ENCODE data around the gene OR13C4.
"Not testable (repeated sequence)": the region's sequence is repeated elsewhere in the genome, so short reads cannot be mapped to it uniquely, and the experiment has no call there.

Gene OR13C4

GRCh38 chr9:104527109-104527508 is at the start of gene OR13C4:
Gene OR13C4, minus strand, starts transcription at chr9:104527209. Its CDS starts 0 bp downstream, at chr9:104527209.
- no peak for DNase-seq

GRCh38 chr9:104575456-104575855 is 48.4 kb upstream of the OR13C4 start:
- DNase-seq, result no peak

DNA sequence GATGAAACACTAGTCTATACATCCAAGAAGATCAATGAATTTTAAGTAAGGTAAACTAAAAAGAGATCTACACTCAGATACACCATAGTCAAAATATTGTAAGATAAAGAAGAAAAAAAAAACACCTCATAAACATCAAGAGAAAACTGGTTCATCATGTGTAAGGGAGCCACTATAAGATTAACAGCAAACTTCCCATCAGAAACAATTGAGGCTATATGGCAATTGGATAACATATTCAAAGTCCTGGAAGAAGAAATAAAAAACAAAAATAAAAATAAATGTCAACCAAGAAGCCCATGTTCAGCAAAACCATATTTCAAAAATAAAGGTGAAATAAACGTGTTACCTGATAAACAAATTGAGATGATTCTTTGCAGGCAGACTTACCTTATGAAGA is 45.6 kb upstream of the OR13C4 start:
- DNase-seq, result no peak

GRCh38 chr9:104568868-104569267 is 41.9 kb upstream of the OR13C4 start, which contains the start of gene OR13C8:
Gene OR13C8, plus strand, starts transcription at chr9:104569168. Its CDS starts 0 bp downstream, at chr9:104569168.
- no peak for DNase-seq

DNA sequence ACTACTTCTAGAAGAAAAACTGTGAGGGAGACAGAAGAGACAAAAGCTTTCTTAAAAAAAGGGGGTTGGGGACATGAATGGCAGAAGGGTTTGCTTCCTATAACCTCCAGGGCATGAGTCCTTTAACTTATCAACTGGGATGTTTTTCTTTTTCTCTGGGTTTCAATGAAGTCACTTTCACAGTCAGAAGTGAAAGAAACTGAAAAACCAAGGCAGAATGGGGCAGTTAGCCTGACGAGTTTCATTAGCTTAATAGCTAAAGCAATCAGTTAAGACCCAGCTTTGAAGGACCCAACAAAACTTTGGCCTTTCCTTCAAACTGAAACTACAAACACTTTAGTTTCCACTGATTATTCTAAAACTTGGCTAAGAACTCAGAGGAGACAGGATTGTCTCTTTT is 37.3 kb upstream of the OR13C4 start:
- no peak for DNase-seq

DNA sequence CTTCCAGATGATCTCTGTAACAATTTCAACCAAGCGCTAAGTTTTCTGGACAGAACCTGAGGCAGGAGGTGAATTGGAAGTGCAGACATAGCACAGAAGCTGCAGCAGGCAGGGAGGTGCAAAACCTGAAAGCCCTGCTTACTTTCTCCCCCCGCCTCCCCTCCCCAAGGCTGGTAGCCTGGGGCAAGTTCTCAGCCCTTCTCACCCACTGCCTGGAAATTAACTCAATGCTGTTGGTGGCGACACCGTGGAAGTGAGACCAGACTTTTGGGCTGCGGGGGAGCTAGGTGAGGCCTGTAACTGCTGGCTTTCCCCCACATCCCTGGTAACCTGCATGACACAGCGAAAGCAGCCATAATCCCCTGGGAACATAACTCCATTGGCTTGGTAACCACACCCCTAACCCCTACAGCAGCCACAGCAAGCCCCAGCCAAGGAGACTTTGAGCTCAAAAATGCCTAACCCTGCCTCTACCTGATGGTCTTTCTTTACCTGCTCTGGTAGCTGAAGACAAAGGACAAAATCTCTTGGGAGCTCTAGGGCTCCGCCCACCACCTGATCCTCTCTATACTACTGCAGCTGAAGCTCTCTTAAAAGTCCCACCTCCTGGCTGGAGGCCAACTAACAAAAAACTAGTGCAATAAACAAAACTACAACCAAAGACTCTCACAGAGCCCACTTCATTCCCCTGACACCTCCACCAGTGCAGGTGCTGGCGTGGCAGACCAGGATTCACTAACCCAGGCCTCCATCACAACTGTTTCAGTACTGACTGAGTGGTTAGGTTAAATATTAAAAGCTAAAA is 30.0 kb upstream of the OR13C4 start:
- no peak for DNase-seq

DNA sequence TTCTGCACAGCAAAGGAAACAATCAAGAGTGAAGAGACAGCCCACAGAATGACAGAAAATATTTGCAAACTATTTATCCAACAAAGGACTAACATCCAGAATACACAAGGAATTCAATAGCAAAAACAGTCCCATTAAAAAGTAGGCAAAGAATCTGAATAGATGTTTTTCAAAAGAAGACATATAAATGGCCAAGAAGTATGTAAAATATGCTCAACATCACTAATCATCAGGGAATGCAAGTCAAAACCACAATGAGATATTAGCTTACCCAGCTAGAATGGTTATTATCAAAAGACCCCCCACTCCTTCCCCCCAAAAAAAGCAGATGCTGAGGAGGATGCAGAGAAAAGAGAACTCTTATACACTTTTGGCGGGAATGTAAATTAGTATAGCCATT is 28.5 kb upstream of the OR13C4 start:
- DNase-seq, result no peak

DNA sequence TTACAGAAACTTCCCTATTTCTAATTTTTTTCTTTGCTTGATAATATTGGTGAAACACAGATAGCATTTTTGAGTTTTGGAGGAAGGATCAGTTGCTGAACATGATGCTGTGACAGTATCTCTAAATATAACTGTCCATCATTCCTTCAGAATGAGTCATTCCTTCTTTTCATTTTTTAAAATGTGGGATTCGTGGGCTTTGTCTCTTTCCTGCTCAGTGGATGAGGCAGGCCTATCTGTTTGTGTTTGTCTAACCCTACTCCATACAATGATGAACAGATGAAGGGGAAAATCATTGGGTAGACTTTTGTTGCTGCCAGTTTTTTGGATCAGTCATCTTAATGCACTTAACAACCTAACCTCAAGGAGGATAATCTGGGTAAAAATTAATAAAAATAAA is 26.3 kb upstream of the OR13C4 start:
- no peak for DNase-seq

DNA sequence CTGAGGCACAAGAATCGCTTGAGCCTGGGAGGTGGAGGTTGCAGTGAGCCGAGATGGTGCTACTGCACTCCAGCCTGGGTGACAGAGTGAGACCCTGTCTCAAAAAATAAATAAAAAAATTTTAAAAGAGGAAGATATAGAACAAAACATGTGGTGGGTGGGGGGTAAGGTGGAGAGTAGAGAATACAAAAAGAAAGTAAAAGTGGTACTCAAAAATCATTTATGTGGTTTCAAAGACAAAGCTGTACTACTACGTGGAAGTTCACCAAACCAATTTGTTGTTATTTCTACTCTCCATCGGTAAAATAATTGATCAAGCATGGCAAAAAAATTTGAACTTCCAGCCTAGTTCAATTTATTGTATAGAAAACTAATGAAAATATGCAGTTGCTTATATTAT is 17.6 kb upstream of the OR13C4 start:
- DNase-seq, result no peak

GRCh38 chr9:104539275-104539674 is 12.3 kb upstream of the OR13C4 start:
- DNase-seq, result no peak

GRCh38 chr9:104536756-104537155 is 9.7 kb upstream of the OR13C4 start, which contains the start of gene OR13C3:
Gene OR13C3, minus strand, starts transcription at chr9:104536856. Its CDS starts 133 bp downstream, at chr9:104536723.
- DNase-seq, result no peak

- DNase-seq, result not testable (repeated sequence)
Observed at GRCh38 chr9:104520241-104520640, 6.8 kb downstream of the OR13C4 start.

DNA sequence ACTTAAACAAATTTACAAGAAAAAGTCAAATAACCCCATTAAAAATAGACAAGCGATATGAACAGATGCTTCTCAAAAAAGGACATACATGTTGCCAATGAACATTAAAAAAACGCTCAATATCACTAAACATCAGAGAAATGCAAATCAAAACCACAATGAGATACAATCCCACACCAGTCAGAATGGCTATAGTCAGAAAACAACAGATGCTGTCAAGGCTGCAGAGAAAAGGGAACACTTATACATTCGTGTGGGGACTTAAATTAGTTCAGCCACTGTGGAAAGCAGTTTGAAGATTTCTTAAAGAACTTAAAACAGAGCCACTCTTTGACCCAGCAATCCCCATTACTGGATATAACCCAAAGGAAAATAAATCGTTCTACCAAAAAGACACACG is 12.1 kb downstream of the OR13C4 start:
- DNase-seq, result no peak

GRCh38 chr9:104506565-104506964 is 20.4 kb downstream of the OR13C4 start:
- no peak for DNase-seq

GRCh38 chr9:104503963-104504362 is 23.0 kb downstream of the OR13C4 start, which contains the start of gene OR13F1:
Gene OR13F1, plus strand, starts transcription at chr9:104504263. Its CDS starts 0 bp downstream, at chr9:104504263.
- no peak for DNase-seq

DNA sequence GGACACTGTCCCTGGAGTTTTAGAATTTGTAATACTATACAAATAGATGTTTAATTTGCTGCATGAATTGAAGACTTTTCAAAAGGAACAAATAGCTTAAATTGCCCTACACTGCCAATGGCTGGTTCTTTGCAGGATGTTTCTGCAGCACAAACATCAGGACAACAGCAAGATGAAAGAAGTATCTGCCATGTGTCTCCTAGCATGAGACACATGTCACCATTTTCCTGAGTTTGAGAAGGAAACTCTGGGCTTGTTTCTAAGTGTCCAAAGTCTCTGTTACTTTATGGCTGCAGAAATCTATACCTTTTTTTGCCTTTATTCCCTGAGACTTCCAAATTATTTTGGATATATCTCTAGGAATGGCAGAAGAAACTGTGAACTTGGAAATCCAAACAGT is 23.6 kb downstream of the OR13C4 start:
- no peak for DNase-seq

GRCh38 chr9:104494808-104495207 is 32.2 kb downstream of the OR13C4 start:
- DNase-seq, result peak; percentile 25 to 41

GRCh38 chr9:104485014-104485413 is 42.0 kb downstream of the OR13C4 start:
- no peak for DNase-seq

- no peak for DNase-seq
Observed at GRCh38 chr9:104482921-104483570, 44.0 kb downstream of the OR13C4 start.

All from NCI-H446 (cell line).